ENCODE measurements around the gene IL1B. TPM values are rescaled to one million over a fixed set of nuclear protein-coding genes. Genes with fewer than 3 reads are reported as not detected.
"Not testable (repeated sequence)": the region's sequence is repeated elsewhere in the genome, so short reads cannot be mapped to it uniquely, and the experiment has no call there.

Gene IL1B
- total RNA-seq, 2 experiments from 2014 or later = not detected

DNA sequence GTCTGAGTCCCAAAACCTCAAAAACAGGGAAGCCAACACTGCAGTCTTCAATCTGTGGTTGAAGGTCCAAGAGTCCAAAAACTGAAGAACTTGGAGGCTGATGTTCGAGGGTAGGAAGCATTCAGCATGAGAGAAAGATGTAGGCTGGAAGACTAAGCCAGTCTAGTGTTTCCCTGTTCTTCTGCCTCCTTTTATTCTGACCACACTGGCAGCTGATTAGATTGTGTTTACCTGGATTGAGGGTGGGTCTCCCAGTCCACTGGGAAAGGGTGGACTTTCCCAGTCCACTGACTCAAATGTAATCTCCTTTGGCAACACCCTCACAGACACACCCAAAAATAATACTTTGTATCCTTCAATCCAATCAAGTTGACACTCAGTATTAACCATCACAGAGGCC, 27.5 kb upstream of the IL1B start:
- CTCF ChIA-PET = interaction anchor here (0.6 kb wide), 1 partner anchor 465 kb away, joined by 3 read pairs; no protein-coding TSS in a partner anchor
- POLR2A ChIA-PET = interaction anchor here (0.7 kb wide), 1 partner anchor 73 kb away, joined by 4 read pairs; no protein-coding TSS in a partner anchor

- CTCF ChIA-PET, POLR2A ChIA-PET: not testable (repeated sequence)
These were observed 23.0 kb upstream of the IL1B start for GRCh38 chr2:112859406-112860183.

- ChIA-PET CTCF (no interaction called here), POLR2A (interaction anchor here (0.7 kb wide), 1 partner anchor 219 kb away, joined by 3 read pairs; no protein-coding TSS in a partner anchor)
These were observed 14.0 kb upstream of the IL1B start for GRCh38 chr2:112850588-112850987.

DNA sequence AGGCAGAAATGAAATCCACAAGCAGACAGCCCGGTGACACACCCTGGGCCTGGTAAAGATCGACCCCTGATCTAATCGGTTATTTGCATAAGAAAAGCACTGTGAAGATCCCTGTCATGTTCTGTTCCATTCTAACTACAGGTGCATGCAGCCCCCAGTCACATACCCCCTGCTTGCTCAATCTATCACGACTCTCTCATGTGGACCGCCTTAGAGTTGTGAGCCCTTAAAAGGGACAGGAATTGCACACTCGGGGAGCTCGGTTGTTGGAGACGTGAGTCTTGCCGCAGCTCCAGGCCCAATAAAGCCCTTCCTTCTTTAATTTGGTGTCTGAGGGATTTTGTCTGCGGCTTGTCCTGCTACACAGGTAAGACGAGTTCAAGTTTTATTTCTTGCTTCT, 13.4 kb upstream of the IL1B start:
- POLR2A ChIA-PET = no interaction called here

DNA sequence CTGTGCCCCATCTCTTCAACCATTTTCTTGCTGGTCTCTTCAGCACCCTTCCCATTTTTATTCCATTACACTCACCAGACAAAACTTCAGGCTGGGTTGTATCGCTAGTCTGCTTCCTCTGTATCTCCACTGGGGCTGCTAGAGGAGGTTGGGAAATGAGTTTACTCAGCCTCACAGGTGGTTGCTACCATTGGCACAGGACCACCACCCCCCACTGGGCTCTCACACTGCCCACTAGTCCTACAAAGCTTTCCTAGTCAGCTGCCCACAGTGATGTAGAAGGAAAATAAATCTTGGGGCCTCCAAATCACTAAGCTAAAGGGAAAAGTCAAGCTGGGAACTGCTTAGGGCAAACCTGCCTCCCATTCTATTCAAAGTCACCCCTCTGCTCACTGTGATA, 12.3 kb upstream of the IL1B start:
- POLR2A ChIA-PET = no interaction called here
- CTCF ChIA-PET = no interaction called here

More for the DNA sequence above, 13.4 kb upstream of the IL1B start:
- CTCF ChIA-PET = no interaction called here

GRCh38 chr2:112846031-112846430, 9.5 kb upstream of the IL1B start:
- ChIA-PET POLR2A (no interaction called here), CTCF (interaction anchor here (1.1 kb wide), 1 partner anchor 11 kb away, joined by 3 read pairs; no protein-coding TSS in a partner anchor)

- CTCF ChIA-PET = no interaction called here
- POLR2A ChIA-PET = no interaction called here
These were observed 7.3 kb upstream of the IL1B start for GRCh38 chr2:112843836-112844235.

DNA sequence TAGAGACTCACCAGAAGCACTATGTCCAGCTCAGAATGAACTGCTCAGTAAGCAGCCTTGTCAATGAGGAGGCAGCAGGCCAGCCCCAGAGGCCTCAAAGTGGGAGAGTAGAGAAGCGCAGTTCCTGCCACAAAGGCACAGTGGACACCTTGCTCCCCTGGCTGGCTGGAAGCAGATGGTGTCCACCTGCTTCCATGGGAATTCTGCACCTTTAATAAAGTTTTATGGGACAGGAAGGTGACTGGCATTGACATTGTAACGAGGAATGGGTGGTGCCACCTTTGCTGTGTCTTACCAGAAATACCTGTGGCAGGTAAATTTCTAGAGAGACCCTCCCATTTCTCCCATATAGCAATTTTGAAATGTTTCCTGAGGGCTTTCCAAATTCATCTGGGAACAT, 6.7 kb upstream of the IL1B start:
- ChIA-PET CTCF (no interaction called here), POLR2A (no interaction called here)

GRCh38 chr2:112841295-112842044, 4.9 kb upstream of the IL1B start:
- POLR2A ChIA-PET = no interaction called here
- CTCF ChIA-PET = no interaction called here

GRCh38 chr2:112840068-112840445, 3.5 kb upstream of the IL1B start:
- POLR2A ChIA-PET = no interaction called here
- CTCF ChIA-PET = no interaction called here

- ChIA-PET CTCF (interaction anchor here (0.6 to 0.9 kb wide), 2 partner anchors 45 to 90 kb away, joined by 3 read pairs; no protein-coding TSS in a partner anchor), POLR2A (no interaction called here)
These were observed 3.0 kb upstream of the IL1B start for GRCh38 chr2:112839407-112840067.

- POLR2A ChIA-PET = no interaction called here
- CTCF ChIA-PET = no interaction called here
These were observed 417 bp downstream of the IL1B start for GRCh38 chr2:112836163-112836560.

DNA sequence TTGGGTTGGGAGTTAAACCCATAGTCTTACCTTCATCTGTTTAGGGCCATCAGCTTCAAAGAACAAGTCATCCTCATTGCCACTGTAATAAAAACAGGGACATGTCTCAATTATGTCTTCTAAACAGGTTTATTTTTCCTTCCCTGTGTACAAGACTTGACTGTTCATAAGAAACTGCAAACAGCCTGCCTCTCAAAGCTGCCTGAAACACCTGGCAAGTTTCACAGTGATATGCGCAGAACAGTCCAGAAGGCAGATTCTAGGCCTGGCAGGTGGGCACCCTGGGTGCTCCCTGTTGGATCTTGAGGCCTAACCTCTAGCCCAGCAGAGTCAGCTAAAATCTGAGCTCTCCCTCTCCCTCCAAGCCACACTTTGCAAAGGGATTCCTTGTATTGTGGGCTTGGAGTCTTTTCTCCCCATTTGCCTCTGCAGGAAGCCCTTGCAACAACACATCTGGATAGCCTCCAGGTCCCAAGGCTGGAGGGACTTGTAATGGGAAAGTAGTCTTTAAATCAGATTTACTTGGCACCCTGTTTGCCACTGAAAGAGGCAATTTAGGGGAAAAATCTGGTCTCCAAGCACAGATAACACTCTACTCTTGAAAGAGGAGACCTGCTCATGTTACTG, 930 bp downstream of the IL1B start:
- POLR2A ChIA-PET = no interaction called here
- CTCF ChIA-PET = interaction anchor here (0.8 kb wide), 1 partner anchor 11 kb away, joined by 3 read pairs; no protein-coding TSS in a partner anchor

GRCh38 chr2:112835061-112835501, 1.5 kb downstream of the IL1B start:
- ChIA-PET POLR2A (no interaction called here), CTCF (interaction anchor here (0.8 kb wide), 1 partner anchor 11 kb away, joined by 3 read pairs; no protein-coding TSS in a partner anchor)

- CTCF ChIA-PET = no interaction called here
- POLR2A ChIA-PET = no interaction called here
These were observed 2.1 kb downstream of the IL1B start for GRCh38 chr2:112834396-112835037.

GRCh38 chr2:112833976-112834375, 2.6 kb downstream of the IL1B start:
- POLR2A ChIA-PET = no interaction called here
- CTCF ChIA-PET = interaction anchor here (1.3 kb wide), 1 partner anchor 51 kb away, joined by 4 read pairs; no protein-coding TSS in a partner anchor

- CTCF ChIA-PET = interaction anchor here (0.7 to 1.3 kb wide), 2 partner anchors 51 to 99 kb away, joined by 3 to 4 read pairs; no protein-coding TSS in a partner anchor
- POLR2A ChIA-PET = not testable (repeated sequence)
These were observed 3.0 kb downstream of the IL1B start for GRCh38 chr2:112833639-112833931.

- ChIA-PET CTCF (interaction anchor here (0.7 to 1.3 kb wide), 2 partner anchors 52 to 99 kb away, joined by 3 to 4 read pairs; no protein-coding TSS in a partner anchor), POLR2A (no interaction called here)
These were observed 3.5 kb downstream of the IL1B start for GRCh38 chr2:112832841-112833638.
